ENCODE results near the gene BSCL2.

The BSCL2 gene

GRCh38 chr11:62689421-62690183 is 17.6 kb downstream of the BSCL2 start, which contains the start of gene LRRN4CL:
Gene LRRN4CL, minus strand, starts transcription at chr11:62689530. Its CDS starts 1,022 bp downstream, at chr11:62688508.
- H3K4me3 ChIP-seq, result peak within 1 kb of the TSS in 1 of 2 donors; percentile 22
- peak; percentile 86 to 90 for DNase-seq
- intact Hi-C loops (cut with DNase I; ENCODE audit: low total_unique reads), result loop anchor here (10.0 kb wide), 1 partner anchor 295 kb away; no protein-coding TSS in a partner anchor

GRCh38 chr11:62688491-62688890 is 18.7 kb downstream of the BSCL2 start:
- peaks cover 0 to 16% of the 10 kb centered on the region in 2 donors for H3K27me3 ChIP-seq
- DNase-seq, result no peak
- TF ChIP-seq CTCF (IDR thresholded peaks at IDR 0.05), result no peak
- intact Hi-C loops (cut with DNase I; ENCODE audit: low total_unique reads), result no loop called here
- peaks cover 22 to 40% (median 28%) of the 10 kb centered on the region in 3 donors for H3K36me3 ChIP-seq
- peak overlapping the region in 1 of 2 donors; percentile 22 for H3K4me3 ChIP-seq
- no peak overlapping the region for H3K27ac ChIP-seq
- H3K4me1 ChIP-seq, result peaks cover 0 to 15% (median 4%) of the 10 kb centered on the region in 4 donors
- no peaks in the 10 kb centered on the region for H3K9me3 ChIP-seq

More at GRCh38 chr11:62689421-62690183, 17.6 kb downstream of the BSCL2 start, which contains the start of gene LRRN4CL:
- peak within 1 kb of the TSS in 1 of 2 donors; percentile 18 for H3K27ac ChIP-seq
- peaks cover 0 to 16% of the 10 kb centered on the region in 2 donors for H3K27me3 ChIP-seq
- peaks cover 0 to 15% (median 4%) of the 10 kb centered on the region in 4 donors for H3K4me1 ChIP-seq
- no peak for TF ChIP-seq CTCF (IDR thresholded peaks at IDR 0.05)
- no peaks in the 10 kb centered on the region for H3K9me3 ChIP-seq
- H3K36me3 ChIP-seq, result peaks cover 23 to 48% (median 30%) of the 10 kb centered on the region in 3 donors

GRCh38 chr11:62687508-62688396 is 19.5 kb downstream of the BSCL2 start:
- Histone ChIP-seq H3K4me3 (peak overlapping the region; percentile 15 to 22), H3K4me1 (peaks cover 0 to 15% (median 4%) of the 10 kb centered on the region in 4 donors), H3K9me3 (no peaks in the 10 kb centered on the region), H3K27me3 (peaks cover 0 to 16% of the 10 kb centered on the region in 2 donors), H3K36me3 (peaks cover 14 to 33% (median 24%) of the 10 kb centered on the region in 3 donors), H3K27ac (peak overlapping the region in 1 of 2 donors; percentile 20)
- TF ChIP-seq CTCF (IDR thresholded peaks at IDR 0.05), result no peak
- intact Hi-C loops (cut with DNase I; ENCODE audit: low total_unique reads), result no loop called here
- DNase-seq, result no peak

GRCh38 chr11:62682518-62682917 is 24.7 kb downstream of the BSCL2 start:
- Histone ChIP-seq H3K27me3 (peaks cover 0 to 8% of the 10 kb centered on the region in 2 donors), H3K36me3 (peaks cover 5% of the 10 kb centered on the region in 3 donors), H3K9me3 (no peaks in the 10 kb centered on the region), H3K4me3 (no peak overlapping the region), H3K4me1 (peaks cover 0 to 19% (median 14%) of the 10 kb centered on the region in 4 donors), H3K27ac (no peak overlapping the region)
- DNase-seq, result no peak
- intact Hi-C loops (cut with DNase I; ENCODE audit: low total_unique reads), result no loop called here
- TF ChIP-seq CTCF (IDR thresholded peaks at IDR 0.05), result no peak

- Histone ChIP-seq H3K9me3 (no peaks in the 10 kb centered on the region), H3K4me1 (peaks cover 0 to 29% (median 20%) of the 10 kb centered on the region in 4 donors), H3K27me3 (no peaks in the 10 kb centered on the region), H3K36me3 (peaks cover 13 to 22% (median 21%) of the 10 kb centered on the region in 3 donors), H3K27ac (peak overlapping the region in 1 of 2 donors; percentile 6), H3K4me3 (no peak overlapping the region)
- intact Hi-C loops (cut with DNase I; ENCODE audit: low total_unique reads), result no loop called here
- peak; percentile 39 to 45 for TF ChIP-seq CTCF (IDR thresholded peaks at IDR 0.05)
- peak in 1 of 2 donors; percentile 56 for DNase-seq
Observed at GRCh38 chr11:62680825-62681240, 26.4 kb downstream of the BSCL2 start.

Data from tibial artery (tissue), 4 donors.